Stimulated activated CD8-positive, alpha-beta memory T cell treated with anti-CD3 and anti-CD28 coated beads, Interleukin-15, amount 100 ng/mL, for 1 hour (primary cell): ENCODE data around the gene RIMBP2.
"Not testable (repeated sequence)": the region's sequence is repeated elsewhere in the genome, so short reads cannot be mapped to it uniquely, and the experiment has no call there.

Source experiments
- DNase-seq: peaks from one replicate; pipeline ENCODE4 v3.0.0-alpha.2; 2020; ENCODE audit warnings: low read depth

The RIMBP2 gene

DNA sequence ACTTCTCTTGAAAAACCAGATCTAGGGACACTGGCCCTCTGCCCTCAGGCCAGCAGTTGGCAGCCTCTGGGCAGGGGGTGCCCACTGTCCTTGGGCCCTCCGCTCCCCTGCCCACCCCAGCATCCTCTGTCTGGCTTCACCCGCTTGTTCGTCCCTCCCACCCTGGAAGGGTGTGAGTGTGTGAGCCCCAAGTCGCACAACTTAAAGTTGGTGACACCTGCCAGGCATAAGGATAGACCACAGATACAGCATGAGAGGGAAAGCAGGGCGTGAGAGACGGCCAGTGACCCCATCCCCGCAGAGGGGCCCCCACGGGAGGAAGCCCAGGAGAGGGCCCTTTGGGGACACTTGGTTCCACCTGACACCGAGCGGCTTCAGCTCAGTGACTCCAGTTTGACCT, 23.5 kb upstream of the RIMBP2 start:
- no peak for DNase-seq

DNA sequence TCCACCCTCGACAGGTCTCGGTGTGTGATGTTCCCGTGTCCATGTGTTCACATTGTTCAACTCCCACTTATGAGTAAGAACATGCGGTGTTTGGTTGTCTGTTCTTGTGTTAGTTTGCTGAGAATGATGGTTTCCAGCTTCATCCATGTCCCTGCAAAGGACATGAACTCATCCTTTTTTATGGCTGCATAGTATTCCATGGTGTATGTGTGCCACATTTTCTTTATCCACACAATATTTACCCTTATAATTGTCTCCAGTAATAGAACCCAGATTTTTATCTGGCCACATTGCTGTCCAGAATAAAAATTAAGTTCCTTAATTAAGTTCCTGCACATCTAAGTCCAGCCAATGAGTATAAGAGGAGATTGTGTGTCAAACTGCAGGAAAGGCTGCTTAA, 22.3 kb upstream of the RIMBP2 start:
- not testable (repeated sequence) for DNase-seq

DNA sequence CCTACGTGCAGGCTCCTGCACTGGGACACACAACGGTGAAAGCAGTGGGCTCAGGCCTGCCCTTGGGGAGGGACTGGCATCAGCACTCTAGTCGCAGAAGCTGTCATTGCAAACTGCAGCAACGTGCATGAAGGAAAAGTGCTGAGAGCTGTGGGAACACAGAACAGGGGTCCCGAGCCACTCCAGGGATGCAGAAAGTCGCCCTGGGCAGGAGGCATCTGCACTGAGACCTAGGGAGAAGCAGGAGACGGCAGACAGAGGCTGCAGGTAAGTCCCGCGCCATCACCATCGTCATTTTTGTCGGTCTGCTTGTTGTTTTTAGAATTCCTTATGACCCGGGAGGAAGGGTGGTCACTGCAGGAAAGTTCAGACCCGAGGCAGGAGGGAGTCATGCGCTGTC, 21.6 kb upstream of the RIMBP2 start:
- DNase-seq, result no peak

DNA sequence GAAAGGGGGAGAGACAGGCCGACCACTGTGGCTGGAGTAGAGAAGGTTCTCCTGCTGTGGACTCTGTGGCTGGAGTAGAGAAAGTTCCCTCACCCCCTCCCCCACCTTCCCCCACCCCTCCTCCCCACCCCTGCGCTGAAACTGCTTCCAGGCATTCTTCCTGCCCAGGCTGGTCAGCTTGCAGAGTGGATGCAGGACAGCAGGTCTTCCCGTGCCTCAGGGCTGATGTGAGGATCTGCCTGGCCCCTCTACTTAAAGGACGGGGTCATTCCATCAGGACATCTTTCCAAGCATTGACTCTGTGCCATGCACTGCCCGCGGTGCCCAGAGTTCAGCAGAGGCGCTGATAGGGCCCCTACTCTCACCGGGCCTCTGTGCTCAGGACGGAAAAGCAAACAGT, 13.2 kb upstream of the RIMBP2 start:
- DNase-seq, result no peak

DNA sequence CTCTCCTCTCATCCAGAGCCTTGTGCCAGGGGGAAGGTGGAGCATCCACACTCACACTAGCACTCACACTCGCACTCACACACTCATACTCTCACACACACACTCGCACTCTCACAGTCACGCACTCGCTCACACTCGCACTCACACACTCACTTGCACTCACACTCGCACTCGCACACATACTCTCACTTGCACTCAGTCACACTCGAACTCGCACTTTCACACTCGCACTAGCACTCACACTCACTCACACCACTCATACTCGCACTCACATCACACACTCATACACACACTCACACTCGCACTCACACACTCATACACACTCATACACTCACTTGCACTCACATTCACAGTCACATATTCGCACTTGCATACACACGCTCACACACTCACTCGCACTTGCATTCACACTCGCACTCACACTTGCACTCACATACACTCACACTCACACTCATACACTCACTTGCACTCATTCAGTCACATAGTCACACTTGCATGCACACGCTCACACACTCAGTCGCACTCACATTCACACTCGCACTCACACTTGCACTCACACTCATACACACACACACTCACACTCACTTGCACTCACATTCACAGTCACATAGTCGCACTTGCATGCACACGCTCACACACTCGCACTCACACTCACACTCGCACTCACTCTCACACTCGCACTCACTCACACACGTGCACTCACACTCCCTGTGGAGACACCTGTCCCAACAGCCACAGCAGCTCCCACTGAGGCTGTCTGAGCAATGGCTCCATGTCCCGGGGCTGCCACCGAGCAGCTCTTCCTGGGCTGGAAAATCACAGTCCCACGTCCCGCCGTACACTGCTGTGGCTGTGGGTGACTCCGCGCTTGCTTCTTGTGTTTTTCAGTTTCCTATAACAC, 12.3 kb upstream of the RIMBP2 start:
- no peak for DNase-seq

DNA sequence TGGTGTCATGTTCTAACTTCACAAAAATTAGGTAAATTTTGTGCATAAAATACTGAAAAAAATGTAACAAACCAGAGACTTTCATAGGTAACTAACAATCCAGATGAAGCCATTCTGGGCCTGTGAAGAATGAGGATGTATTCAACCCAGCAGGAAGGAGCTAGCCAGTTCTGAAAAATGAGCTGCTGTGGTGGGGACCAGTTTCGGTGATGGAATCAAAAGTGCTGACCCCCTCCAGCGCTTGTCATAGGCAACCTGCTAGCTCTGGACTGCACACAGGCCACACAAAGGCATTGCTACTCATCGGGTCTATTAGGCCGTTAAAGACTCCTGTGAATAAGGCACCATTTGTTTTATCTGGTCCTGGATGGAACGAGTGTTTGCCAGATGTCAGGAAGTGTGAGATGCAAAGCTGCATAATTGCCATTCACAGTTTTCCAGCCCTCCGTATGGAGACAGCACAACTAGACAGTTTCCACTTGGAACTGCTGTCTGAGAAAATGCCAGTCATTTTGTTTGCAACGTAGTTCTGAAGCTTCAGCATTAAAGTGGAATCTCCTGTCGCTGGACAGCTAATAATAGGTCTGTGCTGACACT, 3.3 kb upstream of the RIMBP2 start:
- no peak for DNase-seq

DNA sequence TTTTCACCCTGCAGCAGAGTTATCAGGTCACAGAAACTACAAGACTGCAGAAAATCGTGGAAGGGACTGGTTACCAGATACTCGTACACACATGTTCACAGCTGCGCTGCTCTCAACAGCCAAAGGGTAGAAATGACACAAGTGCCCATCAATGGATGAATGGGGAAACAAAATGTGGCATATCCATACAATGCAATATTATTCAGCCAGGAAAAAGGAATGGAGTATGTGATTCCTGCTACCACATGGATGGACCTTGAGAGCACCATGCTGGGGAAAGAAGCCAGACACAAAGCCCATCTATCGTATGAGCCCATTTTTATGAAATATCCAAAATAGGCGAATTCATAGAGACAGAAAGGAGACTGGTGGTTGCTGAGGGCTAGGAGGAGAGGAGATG, 1.7 kb upstream of the RIMBP2 start:
- no peak for DNase-seq

DNA sequence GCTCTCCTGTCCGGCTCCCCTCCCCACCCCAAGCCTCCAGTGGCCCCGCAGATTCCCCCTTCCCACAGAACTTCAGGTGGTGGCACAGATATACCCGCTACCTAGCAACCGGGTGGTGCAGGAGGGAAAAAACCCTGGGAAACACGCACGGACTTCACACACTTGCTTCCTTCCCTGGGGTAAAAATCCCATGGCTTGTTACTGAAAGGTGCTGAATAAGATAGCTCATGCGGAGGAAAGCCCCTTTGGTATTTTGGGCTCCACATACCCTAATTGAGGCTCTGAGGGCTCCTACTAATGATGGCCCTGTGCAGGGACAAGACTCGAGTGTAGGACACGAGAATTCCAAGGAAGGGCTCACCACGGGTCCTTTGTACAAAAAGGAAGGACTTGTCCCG, 869 bp upstream of the RIMBP2 start:
- DNase-seq, result no peak

DNA sequence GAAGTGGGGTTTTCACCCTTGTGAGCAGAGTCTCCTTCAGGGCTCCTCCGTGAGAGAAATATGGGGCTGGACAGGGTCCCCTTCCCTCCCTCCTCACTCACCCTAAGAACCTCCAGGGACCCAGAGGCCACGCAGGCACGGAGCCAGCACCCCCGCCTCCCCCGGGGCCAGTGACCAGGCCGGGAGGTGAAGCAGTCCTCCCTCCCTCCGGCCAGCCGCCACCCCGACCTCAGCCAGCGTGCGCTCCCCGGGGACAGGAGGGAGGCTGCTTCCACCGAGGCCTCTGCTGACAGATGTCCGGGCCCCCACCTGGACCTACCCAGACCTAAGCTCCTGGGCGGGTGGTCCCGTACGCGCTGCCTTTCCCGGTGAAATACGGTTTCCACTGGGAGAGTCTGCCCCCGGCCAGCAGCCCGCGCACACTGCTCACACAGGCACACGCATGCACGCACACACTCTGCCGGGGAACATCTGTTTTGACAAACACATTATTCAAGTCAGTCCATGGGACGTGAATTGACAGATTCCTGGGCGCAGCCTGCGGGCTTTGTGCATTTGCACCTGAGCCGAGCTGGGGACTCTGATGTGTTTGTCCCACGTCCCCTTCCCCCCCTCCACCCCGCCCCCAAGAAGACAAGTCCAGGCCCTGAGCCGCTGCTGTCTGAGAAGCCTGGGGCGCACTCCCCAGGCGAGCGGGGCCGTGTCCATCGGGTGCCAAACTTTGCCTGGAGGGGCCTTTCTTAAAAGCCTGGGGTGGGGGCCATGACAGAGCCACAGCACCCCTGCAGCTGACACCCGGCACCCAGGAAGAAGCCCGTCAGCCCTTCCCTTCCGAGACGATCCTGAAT, 725 bp downstream of the RIMBP2 start:
- no peak for DNase-seq

DNA sequence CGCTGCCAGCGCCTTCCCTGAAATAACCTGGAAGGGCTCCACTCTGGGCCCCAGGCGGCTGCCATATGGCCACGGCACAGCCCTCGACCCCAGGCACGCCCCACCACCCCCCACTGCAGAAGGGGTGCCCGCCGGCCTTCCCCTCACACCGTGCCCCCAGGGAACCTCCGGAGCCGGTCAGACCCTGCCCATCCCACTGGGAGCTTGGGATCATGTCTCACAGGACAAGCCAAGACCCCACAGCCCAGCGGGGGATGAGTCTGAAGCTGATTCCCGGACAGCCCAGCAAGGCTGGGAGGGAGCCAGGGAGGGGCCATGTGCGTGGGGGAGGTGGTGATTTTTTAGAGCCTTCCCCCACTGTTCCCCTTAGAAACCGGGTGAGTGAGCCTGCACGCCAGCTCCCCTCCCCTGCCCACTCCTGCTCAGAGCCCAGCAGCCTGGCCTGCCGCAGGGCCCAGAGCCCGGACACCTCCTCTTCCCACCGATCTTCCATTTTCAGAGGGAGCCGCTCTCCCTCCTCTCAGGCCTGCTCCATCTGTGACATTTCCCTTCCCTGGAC, 1.4 kb downstream of the RIMBP2 start:
- no peak for DNase-seq

DNA sequence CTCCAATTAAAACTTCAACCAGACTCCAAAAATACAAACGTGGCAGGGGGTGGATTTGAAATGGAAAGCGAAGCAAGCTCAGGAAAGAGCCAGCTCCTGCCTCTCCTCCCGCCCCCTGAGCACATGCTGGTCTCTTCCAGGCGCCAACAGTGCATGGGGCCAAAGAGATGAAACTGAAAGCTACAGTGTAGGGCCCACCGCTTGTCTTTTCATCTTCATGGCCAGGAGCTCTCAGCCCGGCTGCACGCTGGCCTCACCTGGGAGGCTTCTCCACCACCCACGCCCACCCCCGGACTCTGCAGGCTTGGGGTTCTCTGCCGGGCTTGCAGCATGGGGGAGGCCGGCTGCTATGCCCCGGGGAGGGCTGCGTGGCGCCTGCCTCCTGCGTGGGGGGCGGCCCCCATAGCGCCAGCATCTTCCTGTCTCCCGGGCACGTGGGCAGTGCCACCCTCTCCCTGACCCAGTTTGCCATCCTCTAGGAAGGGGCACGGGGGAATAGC, 2.0 kb downstream of the RIMBP2 start:
- DNase-seq, result no peak

DNA sequence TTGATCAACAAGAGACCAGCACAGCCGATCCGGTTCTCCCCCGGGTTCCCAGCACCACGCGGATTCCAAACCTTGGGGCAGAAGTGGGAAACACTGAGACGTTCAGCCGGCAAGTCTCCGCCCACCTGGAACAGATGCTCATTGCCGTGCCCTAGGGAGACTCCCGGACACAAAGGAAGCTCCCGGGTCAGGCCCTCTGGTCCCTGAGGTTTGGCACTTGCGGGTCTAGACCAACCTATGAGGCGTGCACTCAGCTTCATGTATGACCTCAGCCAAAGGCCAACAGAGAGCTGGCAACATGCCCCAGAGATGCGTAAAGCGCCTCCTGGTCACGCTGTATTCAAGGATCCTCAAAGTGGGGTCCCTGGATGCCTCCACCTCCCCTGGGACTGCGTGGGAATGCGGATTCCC, 2.5 kb downstream of the RIMBP2 start:
- no peak for DNase-seq

DNA sequence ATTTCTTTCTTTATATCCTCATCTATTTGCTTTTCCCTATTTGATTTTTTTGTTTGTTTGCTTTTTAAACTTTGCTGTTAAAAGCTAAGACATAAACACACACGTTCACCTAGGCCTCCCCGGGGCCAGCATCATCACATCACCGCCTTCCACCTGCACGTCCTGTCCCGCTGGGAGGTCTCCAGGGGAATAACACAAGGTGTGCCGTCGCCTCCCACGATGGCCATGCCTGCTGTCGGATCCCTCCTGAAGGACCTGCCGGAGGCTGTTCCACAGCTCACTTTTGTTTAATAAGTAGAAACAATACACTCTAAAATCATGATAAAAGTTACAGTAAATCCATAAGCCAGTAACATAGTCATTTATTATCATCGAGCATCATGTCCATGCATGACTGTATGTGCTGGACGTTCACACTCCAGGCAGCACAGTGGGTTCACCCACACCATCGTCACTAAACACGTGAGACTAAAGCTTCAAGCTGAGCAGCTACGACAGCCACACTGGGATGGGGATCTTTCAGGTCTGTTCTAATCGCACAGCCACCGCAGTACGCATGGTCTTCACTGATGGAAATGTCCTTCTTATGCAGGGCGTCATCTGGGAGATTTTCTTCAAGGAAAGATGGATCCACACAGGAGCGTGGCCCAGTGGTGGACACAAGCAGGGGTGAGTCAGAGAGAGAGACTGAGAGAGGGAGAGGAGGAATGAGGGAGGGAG, 3.6 kb downstream of the RIMBP2 start:
- DNase-seq, result no peak

DNA sequence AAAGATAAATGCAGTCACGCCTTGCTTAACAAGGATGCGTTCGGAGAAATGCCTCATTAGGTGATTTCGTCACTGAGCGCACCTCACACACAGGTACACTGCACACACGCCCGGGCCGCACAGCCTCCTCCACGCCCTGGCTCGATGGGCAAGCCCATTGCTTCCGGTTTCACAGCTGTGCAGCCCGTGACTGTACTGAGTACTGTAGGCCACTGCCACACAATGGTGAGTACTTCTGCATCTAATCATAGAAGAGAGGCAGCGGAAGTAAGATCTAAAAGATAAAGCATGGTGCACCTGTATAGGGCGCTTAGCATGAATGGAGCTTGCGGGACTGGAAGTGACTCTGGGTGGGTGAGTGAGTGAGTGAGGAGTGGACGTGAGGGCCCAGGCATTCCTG, 4.3 kb downstream of the RIMBP2 start:
- DNase-seq, result no peak

DNA sequence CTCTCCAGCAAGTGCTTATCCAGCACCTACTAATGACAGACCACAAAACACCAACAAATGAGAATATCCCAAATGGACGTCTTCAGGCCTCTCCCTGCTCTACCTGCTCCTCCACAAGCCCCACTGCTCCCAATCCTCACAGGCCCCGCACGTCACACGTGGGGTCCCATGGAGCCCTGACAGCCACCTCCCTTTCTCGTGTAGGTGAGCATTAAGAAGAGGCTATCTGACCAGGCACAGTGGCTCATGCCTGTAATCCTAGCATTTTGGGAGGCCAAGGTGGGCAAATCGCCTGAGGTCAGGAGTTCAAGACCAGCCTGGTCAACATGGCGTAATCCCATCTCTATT, 5.4 kb downstream of the RIMBP2 start:
- DNase-seq, result no peak

DNA sequence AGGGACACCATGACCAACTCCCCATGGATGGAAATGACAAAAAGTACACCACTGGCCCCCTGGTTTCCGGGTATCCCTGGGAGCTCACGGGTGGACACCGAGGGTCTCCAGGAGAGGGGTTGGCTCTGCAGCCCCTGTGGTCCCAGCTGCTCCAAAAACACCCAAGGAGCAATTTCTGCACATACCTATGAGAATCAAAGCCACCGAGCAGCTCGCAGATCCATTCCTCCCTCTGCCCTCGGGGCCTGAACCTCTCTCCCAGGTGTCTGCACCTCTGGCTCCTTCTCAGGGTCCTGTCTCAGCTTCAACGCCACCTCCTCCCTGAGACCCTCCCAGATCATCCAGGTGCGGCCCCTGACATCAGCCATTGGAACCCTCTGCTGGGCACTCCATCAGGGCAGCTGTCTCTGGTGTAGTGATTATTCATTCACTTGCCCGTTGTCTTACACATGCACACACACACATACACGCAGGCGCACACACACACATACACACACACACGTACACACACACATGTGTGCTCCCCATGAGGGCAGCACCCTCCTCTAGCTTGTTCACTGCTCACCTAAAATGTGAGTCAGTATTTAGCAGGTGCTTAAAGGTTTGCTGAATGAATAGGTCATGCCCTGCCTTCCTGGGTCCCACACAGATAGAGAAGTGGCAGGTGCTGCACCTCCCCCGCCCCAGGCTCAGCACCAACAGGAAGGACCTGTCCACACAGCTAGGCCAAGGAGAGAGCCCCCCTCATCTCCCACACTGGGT, 5.9 kb downstream of the RIMBP2 start:
- no peak for DNase-seq

DNA sequence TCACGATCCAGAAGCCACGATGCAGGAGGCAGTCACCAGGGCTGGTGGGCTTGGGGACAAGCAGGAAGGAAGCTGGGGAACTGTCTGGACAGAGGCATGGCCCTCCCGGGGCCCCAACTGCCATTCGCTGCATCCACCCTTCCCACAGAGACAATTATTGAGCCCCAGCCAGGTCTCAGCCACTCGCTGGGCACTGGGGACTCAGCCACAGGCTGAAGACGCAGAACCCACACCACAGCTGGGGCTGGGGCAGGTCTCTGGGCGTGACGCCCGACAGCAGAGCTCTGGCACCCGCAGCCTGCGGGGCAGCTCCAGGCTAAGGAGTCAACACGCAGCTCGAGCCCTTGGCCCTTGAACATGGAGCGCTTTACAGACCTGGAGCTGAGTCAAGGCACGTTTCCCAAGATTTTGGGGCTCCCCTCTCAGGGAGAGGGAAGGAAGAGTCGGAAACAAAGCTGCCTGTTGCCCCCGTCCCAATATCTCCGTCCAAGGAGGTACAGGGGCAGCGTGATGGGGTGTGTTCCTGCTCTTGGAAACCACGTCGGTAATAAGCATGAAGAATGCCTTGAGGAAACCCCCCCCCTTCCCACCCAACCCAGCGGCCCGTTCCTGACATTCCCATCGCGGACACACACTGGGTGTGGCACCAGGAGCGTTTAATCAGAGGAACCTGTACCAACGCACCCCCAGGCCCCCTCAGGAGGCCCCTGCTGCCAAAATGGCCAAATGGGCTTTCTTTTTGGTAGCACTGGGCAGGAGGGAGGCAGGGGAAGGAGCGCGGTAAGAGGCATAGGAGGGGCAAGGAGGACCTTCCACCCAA, 6.7 kb downstream of the RIMBP2 start:
- no peak for DNase-seq

DNA sequence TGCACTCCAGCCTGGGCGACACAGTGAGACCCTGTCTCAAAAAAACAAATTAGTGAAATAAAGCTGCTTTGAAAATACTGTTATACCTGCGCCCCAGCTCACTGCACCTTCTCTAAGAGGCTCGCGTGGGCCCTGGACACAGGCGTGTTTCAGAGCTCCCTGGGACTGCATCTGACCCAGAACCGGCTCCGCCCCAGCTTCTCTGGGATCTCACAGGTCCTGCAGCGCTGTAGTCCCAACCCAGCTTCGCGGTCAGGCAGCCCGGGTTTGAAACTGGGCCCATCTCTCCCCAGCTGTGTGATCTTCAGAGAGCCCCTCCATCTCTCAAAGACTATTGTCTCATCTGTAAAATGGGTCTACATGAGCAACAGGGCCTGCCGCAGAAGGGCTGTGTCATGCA, 7.5 kb downstream of the RIMBP2 start:
- no peak for DNase-seq

DNA sequence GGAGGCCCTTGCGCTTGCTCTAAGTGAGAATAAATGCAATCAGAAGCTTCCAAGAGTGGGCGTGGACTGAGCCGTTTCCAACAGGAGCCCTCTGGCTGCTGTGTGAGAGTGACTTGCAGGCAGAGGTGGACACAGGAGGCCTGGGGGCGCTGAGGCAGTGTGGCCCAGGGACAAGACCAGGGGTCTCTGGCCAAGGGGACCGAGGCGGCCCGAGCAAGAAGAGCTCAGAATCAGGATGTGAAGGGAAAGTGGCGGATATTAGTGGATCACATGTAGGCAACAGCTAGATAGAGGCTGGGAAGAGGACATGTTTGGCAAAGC, 8.6 kb downstream of the RIMBP2 start:
- DNase-seq, result no peak

DNA sequence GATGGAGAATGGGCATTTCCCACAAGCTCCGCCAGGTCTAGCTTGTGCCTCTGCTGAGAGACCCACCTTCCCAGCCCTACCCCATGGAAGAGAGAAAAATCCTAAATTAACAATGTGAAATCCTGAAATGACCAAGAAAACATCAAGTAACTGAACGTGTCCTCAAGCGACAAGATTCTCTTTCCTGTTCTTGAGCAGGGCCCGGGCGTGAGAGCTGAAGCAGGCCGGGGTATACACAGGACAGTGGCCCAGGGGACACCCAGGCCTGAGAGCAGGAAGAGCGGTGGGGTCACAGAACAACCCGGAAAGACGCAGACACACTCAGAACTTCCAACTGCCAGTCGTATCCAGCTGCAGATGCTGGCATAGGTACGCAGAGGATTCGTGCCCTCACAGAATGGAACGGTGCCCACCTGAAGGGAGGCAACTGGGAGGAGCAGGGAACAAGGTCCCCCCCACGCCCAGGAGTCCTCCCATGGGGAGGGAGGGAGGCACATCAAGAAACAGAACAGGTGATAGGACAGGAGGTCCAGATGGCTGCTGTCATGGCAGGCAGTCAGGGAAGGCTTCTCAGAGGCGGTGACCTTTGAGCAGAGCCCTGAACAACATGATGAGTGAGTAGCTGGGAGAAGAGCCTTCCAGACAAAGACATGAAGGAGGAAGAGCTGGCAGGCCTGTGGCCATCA, 9.1 kb downstream of the RIMBP2 start:
- DNase-seq, result no peak
